ENCODE data around the gene AMBRA1.
"Not testable (repeated sequence)": the region's sequence is repeated elsewhere in the genome, so short reads cannot be mapped to it uniquely, and the experiment has no call there.

GRCh38 chr11:46583513-46583912 is 10.3 kb downstream of the AMBRA1 start:
- not testable (repeated sequence) for TF ChIP-seq CTCF (conservative IDR thresholded peaks at IDR 0.05 in 1 of 2, IDR thresholded peaks at IDR 0.05 in 1 of 2; ENCODE audit: extremely low read depth in 1 of 2, insufficient read depth in 1 of 2, low read depth in 1 of 2, low read length in 2 of 2); EZH2 (IDR thresholded peaks at IDR 0.05; ENCODE audit: borderline replicate concordance, low read length)
